Subcutaneous abdominal adipose tissue (tissue), 5 donors: ENCODE measurements around the gene ACER3.
A peak's percentile ranks its signal among the peaks of the same experiment; 100 is the strongest.
"Not testable (repeated sequence)": the region's sequence is repeated elsewhere in the genome, so short reads cannot be mapped to it uniquely, and the experiment has no call there.

Source experiments
- H3K27ac ChIP-seq: one replicate; pipeline ENCODE4 v1.7.0; 2013; ENCODE audit warnings: low read depth, mild to moderate bottlenecking, inconsistent platforms, low read length, moderate library complexity
- H3K27me3 ChIP-seq, 5 donors: one replicate each; pipeline ENCODE4 v1.7.0; 2013; ENCODE audit warnings: low read length in 5 of 5, inconsistent platforms in 1 of 5; ENCODE audit not compliant: control insufficient read depth in 5 of 5, insufficient read depth in 4 of 5
- H3K36me3 ChIP-seq, 5 donors: one replicate each; pipeline ENCODE4 v1.7.0; 2013; ENCODE audit warnings: low read length in 5 of 5; ENCODE audit not compliant: control insufficient read depth in 5 of 5, insufficient read depth in 5 of 5
- H3K4me1 ChIP-seq, 5 donors: one replicate each; pipeline ENCODE4 v1.7.0; 2013; ENCODE audit warnings: low read length in 5 of 5, mild to moderate bottlenecking in 3 of 5, moderate library complexity in 1 of 5; ENCODE audit not compliant: control insufficient read depth in 5 of 5, insufficient read depth in 5 of 5
- H3K4me3 ChIP-seq, 5 donors: one replicate each; pipeline ENCODE4 v1.7.0; 2013; ENCODE audit warnings: low read length in 5 of 5, low read depth in 1 of 5
- H3K9ac ChIP-seq, 5 donors: one replicate each; pipeline ENCODE4 v1.7.0; 2013; ENCODE audit warnings: low read length in 5 of 5, mild to moderate bottlenecking in 4 of 5, moderate library complexity in 3 of 5
- H3K9me3 ChIP-seq, 5 donors: one replicate each; pipeline ENCODE4 v1.7.0; 2013; ENCODE audit warnings: low read length in 5 of 5; ENCODE audit not compliant: control insufficient read depth in 5 of 5
- donor health status: healthy.
- donor health status: healthy.
- donor health status: healthy.
- donor health status: healthy.
- donor health status: healthy.

Gene ACER3

DNA sequence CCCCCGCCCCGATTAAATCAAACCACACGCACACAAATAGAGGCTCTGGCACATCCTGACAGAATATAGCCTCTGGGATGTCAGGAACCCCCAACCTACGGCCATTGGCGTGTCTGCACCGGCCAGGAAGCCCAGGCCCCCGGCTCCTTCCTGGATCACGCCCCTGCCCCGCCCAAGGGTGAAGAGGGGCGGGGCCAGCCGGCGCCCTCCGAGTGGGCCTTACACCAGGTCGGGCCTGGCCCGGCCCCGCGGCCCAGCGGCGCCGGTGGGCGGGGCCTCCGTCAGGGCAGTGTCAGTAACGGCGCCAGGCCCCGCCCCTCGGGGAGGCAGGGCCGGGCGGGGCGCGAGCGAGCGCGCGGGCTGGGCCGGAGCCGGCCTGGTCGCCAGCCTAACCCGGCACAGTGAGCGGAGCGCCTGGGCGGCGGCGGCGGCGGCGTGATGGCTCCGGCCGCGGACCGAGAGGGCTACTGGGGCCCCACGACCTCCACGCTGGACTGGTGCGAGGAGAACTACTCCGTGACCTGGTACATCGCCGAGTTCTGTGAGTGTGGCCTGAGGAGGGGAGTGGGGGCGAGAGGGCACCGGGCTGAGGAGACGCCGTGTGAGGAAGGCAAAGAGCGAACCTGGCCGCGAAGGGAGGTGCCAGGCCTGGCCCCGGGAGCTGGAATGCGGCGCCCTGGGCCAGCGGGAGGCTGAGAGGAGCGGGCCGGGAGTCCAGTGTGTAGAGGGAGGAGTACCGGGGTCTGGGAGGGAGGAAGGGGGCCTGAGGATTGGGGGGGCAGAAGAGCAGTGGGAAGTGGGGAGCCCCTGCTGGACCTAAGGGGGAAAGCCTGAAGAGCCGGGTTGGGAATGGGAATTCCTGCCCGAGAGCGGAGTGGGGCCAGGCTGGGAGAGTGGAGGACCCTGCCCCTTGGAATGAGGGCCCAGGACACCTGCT, at the start of gene ACER3:
TSS of gene ACER3 (plus strand) at position 380 of the 937 bp plus-strand sequence. CDS start at position 439, 59 bp downstream.
- Histone ChIP-seq H3K9ac (peak within 1 kb of the TSS; percentile 69 to 97 (median 90)), H3K4me1 (peaks cover 10 to 47% (median 41%) of the 10 kb centered on the region in 5 donors), H3K9me3 (no peaks in the 10 kb centered on the region), H3K4me3 (peak within 1 kb of the TSS; percentile 85 to 95 (median 90)), H3K27ac (peak within 1 kb of the TSS; percentile 89), H3K27me3 (no peaks in the 10 kb centered on the region), H3K36me3 (no peaks in the 10 kb centered on the region)

DNA sequence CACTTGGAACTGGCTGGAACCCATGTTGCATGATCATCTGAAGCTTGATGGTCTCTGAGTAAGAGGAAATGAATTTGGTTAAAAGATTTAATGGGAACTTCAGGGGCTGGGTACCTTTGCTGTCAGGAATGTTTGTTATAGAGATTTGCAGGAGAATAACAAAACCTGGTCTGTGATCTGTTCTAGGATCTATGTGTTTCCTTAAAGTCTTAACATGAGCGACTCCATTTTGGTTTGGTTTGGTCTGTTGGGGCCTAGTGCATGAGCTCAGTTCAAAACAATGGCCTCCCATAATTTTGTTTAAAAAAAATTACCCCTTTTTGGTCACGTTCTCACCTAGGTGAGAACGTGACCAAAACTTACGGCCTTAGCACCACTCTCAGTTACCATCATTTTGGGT, 49.5 kb upstream of the ACER3 start:
- Histone ChIP-seq H3K27ac (peak overlapping the region; percentile 84), H3K27me3 (no peaks in the 10 kb centered on the region), H3K9ac (no peak overlapping the region), H3K36me3 (no peaks in the 10 kb centered on the region), H3K4me3 (no peak overlapping the region), H3K9me3 (peaks cover 0 to 7% (median 2%) of the 10 kb centered on the region in 5 donors), H3K4me1 (peaks cover 9 to 38% (median 25%) of the 10 kb centered on the region in 5 donors)

DNA sequence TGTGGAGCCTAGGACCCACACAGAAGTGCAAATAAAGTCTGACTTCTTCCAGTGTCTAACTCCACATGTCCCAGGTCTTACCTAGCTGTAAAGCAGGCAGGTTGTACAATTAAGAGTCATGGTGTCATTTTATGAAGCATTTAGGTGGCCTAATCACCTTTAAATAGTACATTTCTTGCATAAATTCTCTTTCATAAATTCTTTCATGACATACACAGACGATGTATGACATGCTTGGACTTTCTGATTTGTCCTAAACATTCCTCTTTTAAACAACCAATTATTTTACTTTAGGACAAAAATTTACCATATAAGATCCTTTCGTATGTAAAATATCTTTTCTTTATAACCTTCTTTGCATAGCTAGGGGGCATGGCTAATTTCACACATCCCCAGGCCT, 46.3 kb upstream of the ACER3 start:
- Histone ChIP-seq H3K9me3 (peaks cover 0 to 7% (median 6%) of the 10 kb centered on the region in 5 donors), H3K4me1 (peaks cover 5 to 18% (median 10%) of the 10 kb centered on the region in 5 donors), H3K36me3 (no peaks in the 10 kb centered on the region), H3K9ac (no peak overlapping the region), H3K27ac (no peak overlapping the region), H3K27me3 (no peaks in the 10 kb centered on the region), H3K4me3 (no peak overlapping the region)

DNA sequence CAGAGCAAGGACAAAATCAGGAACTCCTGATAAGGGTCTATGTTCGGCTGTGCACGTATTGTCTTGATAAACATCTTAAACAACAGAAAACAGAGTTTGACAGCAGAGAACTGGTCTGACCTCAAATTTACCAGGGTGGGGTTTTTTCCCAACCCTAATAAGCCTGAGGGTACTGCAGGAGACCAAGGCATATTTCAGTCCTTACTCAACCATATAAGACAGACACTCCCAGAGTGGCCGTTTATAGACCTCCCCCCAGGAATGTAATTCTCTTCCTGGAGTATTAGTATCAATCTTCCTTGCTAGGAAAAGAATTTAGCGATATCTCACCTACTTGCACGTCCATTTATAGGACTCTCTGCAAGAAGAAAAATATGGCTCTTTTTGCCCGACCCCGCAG, 45.0 kb upstream of the ACER3 start:
- H3K9me3 ChIP-seq, H3K4me3 ChIP-seq, H3K27me3 ChIP-seq, H3K36me3 ChIP-seq, H3K27ac ChIP-seq, H3K9ac ChIP-seq: not testable (repeated sequence)
- peaks cover 0 to 21% (median 11%) of the 10 kb centered on the region in 5 donors for H3K4me1 ChIP-seq

DNA sequence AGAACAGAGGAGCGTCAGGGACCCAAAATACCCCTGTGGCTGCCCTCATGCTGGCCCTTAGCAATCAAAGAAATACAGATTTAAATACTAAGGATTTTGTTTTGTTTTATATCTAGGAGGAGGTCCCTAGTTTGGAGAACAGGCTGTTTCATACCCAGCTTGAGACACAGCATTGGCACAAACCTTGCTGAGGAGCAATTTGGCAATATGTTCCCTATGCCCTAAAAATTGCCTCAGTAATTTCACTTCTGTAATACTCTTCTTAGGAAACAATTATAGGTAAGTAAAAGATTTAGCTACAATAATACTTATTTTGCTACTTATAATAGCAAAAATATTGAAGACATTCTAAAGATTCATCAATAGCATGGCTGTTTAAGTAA, 40.5 kb upstream of the ACER3 start:
- Histone ChIP-seq H3K27me3 (no peaks in the 10 kb centered on the region), H3K4me3 (peak overlapping the region in 1 of 5 donors; percentile 17), H3K9ac (peak overlapping the region in 2 of 5 donors; percentile 54 to 58), H3K27ac (peak overlapping the region; percentile 75), H3K4me1 (peaks cover 5 to 32% (median 28%) of the 10 kb centered on the region in 5 donors), H3K36me3 (no peaks in the 10 kb centered on the region), H3K9me3 (peaks cover 0 to 6% (median 2%) of the 10 kb centered on the region in 5 donors)

DNA sequence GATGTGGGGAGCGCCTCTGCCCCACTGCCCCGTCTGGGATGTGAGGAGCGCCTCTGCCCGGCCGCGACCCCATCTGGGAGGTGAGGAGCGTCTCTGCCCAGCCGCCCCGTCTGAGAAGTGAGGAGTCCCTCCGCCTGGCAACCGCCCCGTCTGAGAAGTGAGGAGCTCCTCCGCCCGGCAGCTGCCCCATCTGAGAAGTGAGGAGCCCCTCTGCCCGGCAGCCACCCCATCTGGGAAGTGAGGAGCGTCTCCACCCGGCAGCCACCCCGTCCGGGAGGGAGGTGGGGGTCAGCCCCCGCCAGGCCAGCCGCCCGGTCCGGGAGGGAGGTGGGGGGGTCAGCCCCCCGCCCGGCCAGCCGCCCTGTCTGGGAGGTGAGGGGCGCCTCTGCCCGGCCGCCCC, 39.3 kb upstream of the ACER3 start:
- H3K9me3 ChIP-seq, H3K27me3 ChIP-seq, H3K9ac ChIP-seq, H3K27ac ChIP-seq, H3K36me3 ChIP-seq, H3K4me3 ChIP-seq: not testable (repeated sequence)
- peaks cover 5 to 41% (median 32%) of the 10 kb centered on the region in 5 donors for H3K4me1 ChIP-seq

DNA sequence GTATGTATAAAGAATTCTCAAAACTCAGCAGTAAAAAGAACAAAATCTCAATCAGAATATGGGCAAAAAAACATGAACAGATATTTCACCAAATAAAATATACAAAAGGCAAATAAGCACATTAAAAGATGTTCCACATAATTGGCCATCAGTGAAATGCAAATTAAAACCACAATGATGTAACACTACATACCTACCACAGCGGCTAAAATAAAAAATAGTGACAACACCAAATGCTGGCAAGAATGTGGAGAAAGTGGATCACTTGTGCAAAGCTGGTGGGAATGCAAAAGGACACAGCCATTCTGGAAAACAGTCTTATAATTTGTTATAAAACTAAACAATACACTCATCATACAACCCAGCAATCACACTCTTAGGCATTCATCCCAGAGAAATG, 38.3 kb upstream of the ACER3 start:
- Histone ChIP-seq H3K36me3 (no peaks in the 10 kb centered on the region), H3K27me3 (no peaks in the 10 kb centered on the region), H3K27ac (no peak overlapping the region), H3K9me3 (no peaks in the 10 kb centered on the region), H3K4me1 (peaks cover 5 to 41% (median 32%) of the 10 kb centered on the region in 5 donors), H3K9ac (no peak overlapping the region), H3K4me3 (no peak overlapping the region)

DNA sequence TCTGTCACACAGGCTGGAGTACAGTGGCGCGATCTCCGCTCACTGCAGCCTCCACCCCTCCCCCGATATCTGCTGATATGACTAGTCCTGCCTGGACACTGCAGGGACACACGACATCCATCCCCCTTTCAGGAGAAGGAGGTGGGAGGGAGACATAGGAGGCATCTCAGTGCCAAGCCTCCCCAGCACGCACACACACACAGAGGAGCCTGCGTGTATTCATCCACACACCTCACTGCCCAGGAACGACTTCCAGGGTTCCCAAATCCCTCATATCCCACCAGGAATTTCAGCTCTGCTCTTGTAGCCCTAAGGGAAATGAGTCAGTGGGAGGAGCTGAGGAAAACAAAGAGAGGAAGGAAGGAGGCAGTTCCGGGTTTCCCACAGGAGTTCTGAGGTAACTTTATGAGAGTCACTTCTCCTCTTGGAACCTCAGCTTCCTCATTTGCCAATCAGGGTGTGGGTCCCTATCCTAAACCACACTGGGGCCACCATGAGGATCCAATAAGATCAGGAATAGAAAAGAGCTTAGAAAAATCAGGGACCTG, 37.2 kb upstream of the ACER3 start:
- no peaks in the 10 kb centered on the region for H3K9me3 ChIP-seq
- no peaks in the 10 kb centered on the region for H3K27me3 ChIP-seq
- no peaks in the 10 kb centered on the region for H3K36me3 ChIP-seq
- H3K4me3 ChIP-seq = peak overlapping the region in 4 of 5 donors; percentile 22 to 32 (median 30)
- H3K9ac ChIP-seq = peak overlapping the region in 2 of 5 donors; percentile 21 to 26
- H3K4me1 ChIP-seq = peaks cover 5 to 41% (median 32%) of the 10 kb centered on the region in 5 donors
- H3K27ac ChIP-seq = peak overlapping the region; percentile 76

DNA sequence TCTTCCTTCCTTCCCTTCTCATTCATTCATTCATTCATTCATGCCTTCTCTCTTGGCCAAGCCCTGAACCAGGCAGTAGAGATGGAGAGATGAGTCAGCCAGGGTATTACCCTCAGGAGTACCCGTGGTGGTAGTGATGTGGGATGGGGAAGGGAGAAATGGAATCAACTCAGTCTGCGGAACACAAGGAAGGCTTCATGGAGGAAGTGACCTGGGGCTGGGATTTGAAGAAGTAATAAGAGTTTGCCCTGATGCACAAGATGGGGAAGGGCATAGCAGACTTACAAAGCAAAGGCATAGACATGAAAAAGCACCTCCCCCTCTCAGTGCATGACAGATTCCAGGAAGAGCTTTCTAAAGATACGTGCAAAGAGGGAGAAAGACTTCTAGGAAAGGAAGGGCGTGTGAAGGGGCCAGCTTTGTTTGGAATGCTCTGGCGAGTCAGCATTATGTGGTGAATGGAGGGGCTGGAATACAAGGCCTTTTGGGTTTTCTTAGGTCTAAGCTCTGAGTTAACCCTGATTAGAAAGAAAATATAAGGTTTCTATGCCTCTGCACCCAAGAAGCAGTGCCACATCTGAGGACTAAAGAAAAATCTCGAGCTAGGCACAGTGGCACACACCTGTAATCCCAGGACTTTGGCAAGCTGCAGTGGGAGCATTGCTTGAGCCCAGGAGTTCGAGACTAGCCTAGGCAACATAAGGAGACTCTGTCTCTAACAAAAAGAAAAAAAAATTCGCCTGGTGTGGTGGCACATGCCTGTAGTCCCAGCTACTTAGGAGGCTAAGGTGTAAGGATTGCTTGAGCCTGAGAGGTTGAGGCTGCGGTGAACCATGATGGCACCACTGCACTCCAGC, 36.4 kb upstream of the ACER3 start:
- no peaks in the 10 kb centered on the region for H3K9me3 ChIP-seq

More for the DNA sequence above, 36.4 kb upstream of the ACER3 start:
- H3K4me3 ChIP-seq = peak overlapping the region in 1 of 5 donors; percentile 1
- no peaks in the 10 kb centered on the region for H3K27me3 ChIP-seq
- H3K36me3 ChIP-seq = no peaks in the 10 kb centered on the region
- H3K27ac ChIP-seq = peak overlapping the region; percentile 76
- peaks cover 5 to 38% (median 27%) of the 10 kb centered on the region in 5 donors for H3K4me1 ChIP-seq
- H3K9ac ChIP-seq = peak overlapping the region in 1 of 5 donors; percentile 21
